Psoas muscle (tissue), 8 donors: ENCODE measurements around the gene RBP2. TPM values are rescaled to one million over a fixed set of nuclear protein-coding genes. Genes with fewer than 3 reads are reported as not detected.

Source experiments
- ATAC-seq, 4 donors: fragments of 200-7000 bp; cut with Tn5 transposase; one replicate each; pipeline ENCODE4 v1.9.1; 2020; ENCODE audit warnings: moderate library complexity in 3 of 4, mild to moderate bottlenecking in 2 of 4
- DNase-seq, 2 donors: peaks; one replicate each; pipeline ENCODE4 v3.0.0-alpha.2; 2020
- H3K27ac ChIP-seq: fragments of 200-600 bp; one replicate; pipeline ENCODE4 v1.8.0; 2022
- H3K27me3 ChIP-seq, 3 donors: fragments of 200-600 bp in 1 of 3; one replicate each; pipeline versions ENCODE4 v1.6.1 to v1.8.0; 2013 to 2022; ENCODE audit warnings: low read length in 2 of 3, mild to moderate bottlenecking in 2 of 3, moderate library complexity in 1 of 3; ENCODE audit not compliant: insufficient read depth in 3 of 3
- H3K36me3 ChIP-seq, 2 donors: fragments of 200-600 bp in 1 of 2; one replicate each; pipeline versions ENCODE4 v1.6.1 to v1.8.0; 2013 to 2022; ENCODE audit warnings: low read depth in 1 of 2, mild to moderate bottlenecking in 1 of 2, moderate library complexity in 1 of 2; ENCODE audit not compliant: insufficient read depth in 1 of 2
- H3K4me1 ChIP-seq: fragments of 200-600 bp; one replicate; pipeline ENCODE4 v1.8.0; 2022
- H3K4me3 ChIP-seq: fragments of 200-600 bp; one replicate; pipeline ENCODE4 v1.8.0; 2022; ENCODE audit warnings: mild to moderate bottlenecking
- H3K9me3 ChIP-seq: fragments of 200-600 bp; one replicate; pipeline ENCODE4 v1.8.0; 2022
- CTCF ChIP-seq: fragments of 200-600 bp; IDR thresholded peaks from one replicate; pipeline ENCODE4 v1.8.0; 2022; ENCODE audit warnings: antibody characterized with exemption
- WGBS, 3 donors: extraction: QIAGEN DNeasy Blood & Tissue Kit; methylation state at CpG; one replicate each; pipeline versions ENCODE4 v1.1.6 to v1.1.7; 2013; 5-methylcytosine and 5-hydroxymethylcytosine counted together
- intact Hi-C, 2 donors: fragments of 100-400 bp; cut with DNase I; formaldehyde crosslinking; loops; one replicate each; pipeline versions ENCODE4 v1.11.0 to v1.14.2; 2022
- polyA plus RNA-seq, 3 donors: library from polyadenylated mRNA; stranded (reverse); fragments of 200-250 nt; gene quantifications; one replicate each; pipeline ENCODE4 v1.2.3, GENCODE V29; 2013
- total RNA-seq, 4 donors: library from RNA; stranded (reverse); fragmentation: NEBNext Ultra II Directional in 2 of 4; extraction: Animal tissue kit (Norgen Biotek cat#: 25700) in 2 of 4; gene quantifications; one replicate each; pipeline versions ENCODE4 v1.2.1 to v1.2.4, GENCODE V29; 2021 to 2023
- donor health status: healthy with polysubstance abuse.
- donor health status: DM: no; HTN: no; CAD: no; lungs with moderate emphysema.
- donor health status: Bipolar disorder and iron deficiency.
- donor health status: healthy.
- donor health status: DM: yes; HTN: yes; CAD: no.
- donor health status: DM: no; HTN: no; CAD: no.
- donor health status: DM: no; HTN: no; CAD: no.
- donor health status: DM: yes; HTN: yes; CAD: no.

The RBP2 gene
- total and polyA plus RNA-seq, 7 donors: 0.59 to 2.7 TPM; not detected in 5

- 55 to 100% (median 61%) methylated on average over 1 of the region's 1 CpG for WGBS, 3 donors
Measured at GRCh38 chr3:139509631-139510030, 33.3 kb upstream of the RBP2 start.

GRCh38 chr3:139506766-139507165, 30.4 kb upstream of the RBP2 start:
- H3K27ac ChIP-seq: no peak overlapping the region
- no peaks in the 10 kb centered on the region for H3K27me3 ChIP-seq
- no peak for TF ChIP-seq CTCF
- no peaks in the 10 kb centered on the region for H3K9me3 ChIP-seq
- ATAC-seq (no peak), DNase-seq (no peak)
- no peak overlapping the region for H3K4me3 ChIP-seq
- intact Hi-C loops: no loop called here
- no peaks in the 10 kb centered on the region for H3K36me3 ChIP-seq
- H3K4me1 ChIP-seq: no peaks in the 10 kb centered on the region
- 27 to 60% (median 36%) methylated on average over 2 of the region's 2 CpGs for WGBS, 3 donors

More at GRCh38 chr3:139509631-139510030, 33.3 kb upstream of the RBP2 start:
- TF ChIP-seq CTCF: no peak
- H3K27ac ChIP-seq: no peak overlapping the region
- no peaks in the 10 kb centered on the region for H3K27me3 ChIP-seq
- intact Hi-C loops: no loop called here
- H3K9me3 ChIP-seq: no peaks in the 10 kb centered on the region
- no peak overlapping the region for H3K4me3 ChIP-seq
- H3K36me3 ChIP-seq: no peaks in the 10 kb centered on the region
- DNase-seq (no peak), ATAC-seq (no peak)
- H3K4me1 ChIP-seq: no peaks in the 10 kb centered on the region

- no peak for TF ChIP-seq CTCF
- ATAC-seq (no peak), DNase-seq (no peak)
- H3K4me3 ChIP-seq: no peak overlapping the region
- no peaks in the 10 kb centered on the region for H3K9me3 ChIP-seq
- H3K4me1 ChIP-seq: no peaks in the 10 kb centered on the region
- no peaks in the 10 kb centered on the region for H3K27me3 ChIP-seq
- H3K27ac ChIP-seq: no peak overlapping the region
- intact Hi-C loops: no loop called here
- WGBS, 3 donors: 93 to 99% (median 95%) methylated on average over 2 of the region's 2 CpGs
- H3K36me3 ChIP-seq: no peaks in the 10 kb centered on the region
Measured at GRCh38 chr3:139505829-139506386, 29.6 kb upstream of the RBP2 start.

DNA sequence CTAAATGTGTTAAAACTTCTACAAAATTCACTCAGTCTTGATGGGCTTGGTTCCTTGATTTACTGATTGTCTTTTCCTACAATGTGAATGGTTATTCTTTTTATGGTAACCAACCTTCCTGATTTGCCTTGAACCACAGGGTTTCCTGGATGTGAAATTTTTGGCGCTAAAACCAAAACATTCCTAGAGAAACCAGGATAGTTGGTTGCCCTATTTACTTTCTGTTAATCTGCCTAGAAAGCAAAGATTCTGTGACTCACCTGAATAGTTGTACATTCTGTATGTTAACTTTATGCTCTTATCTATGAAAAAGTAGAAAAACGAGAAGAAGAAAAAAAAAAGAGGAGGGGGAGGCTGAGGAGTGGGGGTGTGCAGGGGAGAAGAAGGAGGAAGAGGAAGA, 23.2 kb upstream of the RBP2 start:
- 85 to 89% (median 87%) methylated on average over 2 of the region's 2 CpGs for WGBS, 3 donors
- TF ChIP-seq CTCF: no peak

DNA sequence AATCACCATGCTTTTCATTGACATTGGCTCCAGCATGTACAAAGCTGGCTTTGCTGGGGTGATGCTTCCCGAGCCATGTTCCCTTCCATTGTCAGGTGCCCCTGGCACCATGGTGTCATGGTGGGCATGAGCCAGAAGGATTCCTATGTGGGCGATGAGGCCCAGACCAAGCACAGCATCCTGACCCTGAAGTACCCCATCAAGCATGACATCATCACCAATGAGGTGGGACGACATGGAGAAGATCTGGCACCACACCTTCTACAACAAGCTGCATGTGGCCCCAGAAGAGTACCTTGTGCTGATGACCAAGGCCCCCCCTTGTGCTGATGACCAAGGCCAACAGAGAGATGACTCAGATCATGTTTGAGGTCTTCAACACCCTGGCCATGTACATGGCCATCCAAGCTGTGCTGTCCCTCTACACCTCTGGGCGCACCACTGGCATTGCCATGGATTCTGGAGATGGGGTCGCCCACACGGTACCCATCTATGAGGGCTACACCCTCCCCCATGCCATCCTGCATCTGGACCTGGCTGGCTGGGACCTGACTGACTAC, 17.6 kb upstream of the RBP2 start:
- intact Hi-C loops: no loop called here
- no peaks in the 10 kb centered on the region for H3K36me3 ChIP-seq
- DNase-seq (no peak), ATAC-seq (no peak)
- no peaks in the 10 kb centered on the region for H3K4me1 ChIP-seq
- H3K27ac ChIP-seq: no peak overlapping the region
- no peaks in the 10 kb centered on the region for H3K27me3 ChIP-seq
- 89 to 99% (median 91%) methylated on average over 6 of the region's 6 CpGs for WGBS, 3 donors
- no peaks in the 10 kb centered on the region for H3K9me3 ChIP-seq
- H3K4me3 ChIP-seq: no peak overlapping the region
- TF ChIP-seq CTCF: no peak

More for the DNA sequence above, 23.2 kb upstream of the RBP2 start:
- no peak for DNase-seq
- intact Hi-C loops: no loop called here
- Histone ChIP-seq H3K27ac (no peak overlapping the region), H3K4me1 (no peaks in the 10 kb centered on the region), H3K36me3 (no peaks in the 10 kb centered on the region), H3K4me3 (no peak overlapping the region), H3K9me3 (no peaks in the 10 kb centered on the region), H3K27me3 (no peaks in the 10 kb centered on the region)
- ATAC-seq: no peak
